IPS-NIHi7 (cell line): ENCODE results near the gene RGL4.
A peak's percentile ranks its signal among the peaks of the same experiment; 100 is the strongest.
"Not testable (repeated sequence)": the region's sequence is repeated elsewhere in the genome, so short reads cannot be mapped to it uniquely, and the experiment has no call there.

ENCODE experiments used
- DNase-seq: peaks from one replicate; pipeline ENCODE4 v3.0.0; 2012; ENCODE audit warnings: mixed read lengths; ENCODE audit errors: extremely low spot score

RGL4 gene

GRCh38 chr22:23698673-23699235, 7.9 kb downstream of the RGL4 start:
- no peak for DNase-seq

- DNase-seq, result no peak
Observed at GRCh38 chr22:23700706-23701105, 9.9 kb downstream of the RGL4 start.

GRCh38 chr22:23704062-23704461, 13.2 kb downstream of the RGL4 start:
- DNase-seq, result no peak

GRCh38 chr22:23704829-23705228, 14.0 kb downstream of the RGL4 start:
- DNase-seq, result no peak

- DNase-seq, result no peak
Observed at GRCh38 chr22:23705358-23705757, 14.5 kb downstream of the RGL4 start.

- DNase-seq, result no peak
Observed at GRCh38 chr22:23708270-23708669, 17.5 kb downstream of the RGL4 start.

- no peak for DNase-seq
Observed at GRCh38 chr22:23709107-23709506, 18.3 kb downstream of the RGL4 start.

- no peak for DNase-seq
Observed at GRCh38 chr22:23712256-23712655, 21.4 kb downstream of the RGL4 start.

GRCh38 chr22:23713696-23714595, 23.1 kb downstream of the RGL4 start:
- DNase-seq, result no peak

GRCh38 chr22:23714596-23715578, 24.1 kb downstream of the RGL4 start:
- no peak for DNase-seq

GRCh38 chr22:23715806-23716375, 25.1 kb downstream of the RGL4 start:
- DNase-seq, result no peak

- DNase-seq, result peak; percentile 96
Observed at GRCh38 chr22:23716811-23717801, 26.3 kb downstream of the RGL4 start.

- DNase-seq, result no peak
Observed at GRCh38 chr22:23718371-23719165, 27.8 kb downstream of the RGL4 start.

- DNase-seq, result no peak
Observed at GRCh38 chr22:23720855-23721254, 30.0 kb downstream of the RGL4 start.

- no peak for DNase-seq
Observed at GRCh38 chr22:23722160-23722559, 31.3 kb downstream of the RGL4 start.

GRCh38 chr22:23722724-23723123, 31.9 kb downstream of the RGL4 start:
- no peak for DNase-seq

GRCh38 chr22:23728108-23728507, 37.3 kb downstream of the RGL4 start:
- not testable (repeated sequence) for DNase-seq

GRCh38 chr22:23737696-23738095, 46.9 kb downstream of the RGL4 start:
- no peak for DNase-seq

GRCh38 chr22:23742505-23743264, 51.9 kb downstream of the RGL4 start:
- DNase-seq, result no peak
